ENCODE results near the gene NAIF1.

Gene NAIF1, protein sequence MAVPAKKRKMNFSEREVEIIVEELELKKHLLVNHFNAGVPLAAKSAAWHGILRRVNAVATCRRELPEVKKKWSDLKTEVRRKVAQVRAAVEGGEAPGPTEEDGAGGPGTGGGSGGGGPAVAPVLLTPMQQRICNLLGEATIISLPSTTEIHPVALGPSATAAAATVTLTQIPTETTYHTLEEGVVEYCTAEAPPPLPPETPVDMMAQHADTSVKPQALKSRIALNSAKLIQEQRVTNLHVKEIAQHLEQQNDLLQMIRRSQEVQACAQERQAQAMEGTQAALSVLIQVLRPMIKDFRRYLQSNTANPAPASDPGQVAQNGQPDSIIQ

GRCh38 chr9:128066713-128067644 is at the start of gene NAIF1:
NAIF1 (minus strand) TSS chr9:128067320; CDS start chr9:128067101, 219 bp downstream.
- TF ChIP-seq GATA2 (IDR thresholded peaks at IDR 0.05; ENCODE audit: low read depth, low read length) (no peak), GATA3 (IDR thresholded peaks at IDR 0.05; ENCODE audit: low read depth, low read length) (no peak)

GRCh38 chr9:128116104-128117083 is 49.3 kb upstream of the NAIF1 start:
- TF ChIP-seq GATA3 (IDR thresholded peaks at IDR 0.05; ENCODE audit: low read depth, low read length) (no peak), GATA2 (IDR thresholded peaks at IDR 0.05; ENCODE audit: low read depth, low read length) (no peak)

GRCh38 chr9:128115187-128116103 is 48.3 kb upstream of the NAIF1 start:
- no peak for TF ChIP-seq GATA3 (IDR thresholded peaks at IDR 0.05; ENCODE audit: low read depth, low read length)
- no peak for TF ChIP-seq GATA2 (IDR thresholded peaks at IDR 0.05; ENCODE audit: low read depth, low read length)

GRCh38 chr9:128114326-128115186 is 47.4 kb upstream of the NAIF1 start:
- TF ChIP-seq GATA3 (IDR thresholded peaks at IDR 0.05; ENCODE audit: low read depth, low read length) (no peak), GATA2 (IDR thresholded peaks at IDR 0.05; ENCODE audit: low read depth, low read length) (no peak)

- TF ChIP-seq GATA3 (IDR thresholded peaks at IDR 0.05; ENCODE audit: low read depth, low read length) (no peak), GATA2 (IDR thresholded peaks at IDR 0.05; ENCODE audit: low read depth, low read length) (no peak)
Observed at GRCh38 chr9:128113526-128114325, 46.6 kb upstream of the NAIF1 start.

- TF ChIP-seq GATA2 (IDR thresholded peaks at IDR 0.05; ENCODE audit: low read depth, low read length) (no peak), GATA3 (IDR thresholded peaks at IDR 0.05; ENCODE audit: low read depth, low read length) (no peak)
Observed at GRCh38 chr9:128109050-128109709, 42.1 kb upstream of the NAIF1 start.

DNA sequence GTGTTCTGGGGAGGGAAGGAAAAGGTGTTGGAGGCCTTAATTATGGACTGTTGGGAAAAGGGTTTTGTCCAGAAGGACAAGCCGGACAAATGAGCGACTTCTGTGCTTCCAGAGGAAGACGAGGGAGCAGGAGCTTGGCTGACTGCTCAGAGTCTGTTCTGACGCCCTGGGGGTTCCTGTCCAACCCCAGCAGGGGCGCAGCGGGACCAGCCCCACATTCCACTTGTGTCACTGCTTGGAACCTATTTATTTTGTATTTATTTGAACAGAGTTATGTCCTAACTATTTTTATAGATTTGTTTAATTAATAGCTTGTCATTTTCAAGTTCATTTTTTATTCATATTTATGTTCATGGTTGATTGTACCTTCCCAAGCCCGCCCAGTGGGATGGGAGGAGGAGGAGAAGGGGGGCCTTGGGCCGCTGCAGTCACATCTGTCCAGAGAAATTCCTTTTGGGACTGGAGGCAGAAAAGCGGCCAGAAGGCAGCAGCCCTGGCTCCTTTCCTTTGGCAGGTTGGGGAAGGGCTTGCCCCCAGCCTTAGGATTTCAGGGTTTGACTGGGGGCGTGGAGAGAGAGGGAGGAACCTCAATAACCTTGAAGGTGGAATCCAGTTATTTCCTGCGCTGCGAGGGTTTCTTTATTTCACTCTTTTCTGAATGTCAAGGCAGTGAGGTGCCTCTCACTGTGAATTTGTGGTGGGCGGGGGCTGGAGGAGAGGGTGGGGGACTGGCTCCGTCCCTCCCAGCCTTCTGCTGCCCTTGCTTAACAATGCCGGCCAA is 41.3 kb upstream of the NAIF1 start:
- TF ChIP-seq GATA2 (IDR thresholded peaks at IDR 0.05; ENCODE audit: low read depth, low read length) (no peak), GATA3 (IDR thresholded peaks at IDR 0.05; ENCODE audit: low read depth, low read length) (no peak)

DNA sequence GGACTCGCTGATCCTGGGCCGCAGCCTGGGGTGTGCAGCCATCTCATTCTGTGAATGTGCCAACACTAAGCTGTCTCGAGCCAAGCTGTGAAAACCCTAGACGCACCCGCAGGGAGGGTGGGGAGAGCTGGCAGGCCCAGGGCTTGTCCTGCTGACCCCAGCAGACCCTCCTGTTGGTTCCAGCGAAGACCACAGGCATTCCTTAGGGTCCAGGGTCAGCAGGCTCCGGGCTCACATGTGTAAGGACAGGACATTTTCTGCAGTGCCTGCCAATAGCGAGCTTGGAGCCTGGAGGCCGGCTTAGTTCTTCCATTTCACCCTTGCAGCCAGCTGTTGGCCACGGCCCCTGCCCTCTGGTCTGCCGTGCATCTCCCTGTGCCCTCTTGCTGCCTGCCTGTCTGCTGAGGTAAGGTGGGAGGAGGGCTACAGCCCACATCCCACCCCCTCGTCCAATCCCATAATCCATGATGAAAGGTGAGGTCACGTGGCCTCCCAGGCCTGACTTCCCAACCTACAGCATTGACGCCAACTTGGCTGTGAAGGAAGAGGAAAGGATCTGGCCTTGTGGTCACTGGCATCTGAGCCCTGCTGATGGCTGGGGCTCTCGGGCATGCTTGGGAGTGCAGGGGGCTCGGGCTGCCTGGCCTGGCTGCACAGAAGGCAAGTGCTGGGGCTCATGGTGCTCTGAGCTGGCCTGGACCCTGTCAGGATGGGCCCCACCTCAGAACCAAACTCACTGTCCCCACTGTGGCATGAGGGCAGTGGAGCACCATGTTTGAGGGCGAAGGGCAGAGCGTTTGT is 40.5 kb upstream of the NAIF1 start:
- no peak for TF ChIP-seq GATA2 (IDR thresholded peaks at IDR 0.05; ENCODE audit: low read depth, low read length)
- no peak for TF ChIP-seq GATA3 (IDR thresholded peaks at IDR 0.05; ENCODE audit: low read depth, low read length)

- TF ChIP-seq GATA3 (IDR thresholded peaks at IDR 0.05; ENCODE audit: low read depth, low read length) (no peak), GATA2 (IDR thresholded peaks at IDR 0.05; ENCODE audit: low read depth, low read length) (no peak)
Observed at GRCh38 chr9:128106940-128107467, 39.9 kb upstream of the NAIF1 start.

Measured in SH-SY5Y (cell line).